ENCODE results near the gene MYOCOS.

MYOCOS gene

DNA sequence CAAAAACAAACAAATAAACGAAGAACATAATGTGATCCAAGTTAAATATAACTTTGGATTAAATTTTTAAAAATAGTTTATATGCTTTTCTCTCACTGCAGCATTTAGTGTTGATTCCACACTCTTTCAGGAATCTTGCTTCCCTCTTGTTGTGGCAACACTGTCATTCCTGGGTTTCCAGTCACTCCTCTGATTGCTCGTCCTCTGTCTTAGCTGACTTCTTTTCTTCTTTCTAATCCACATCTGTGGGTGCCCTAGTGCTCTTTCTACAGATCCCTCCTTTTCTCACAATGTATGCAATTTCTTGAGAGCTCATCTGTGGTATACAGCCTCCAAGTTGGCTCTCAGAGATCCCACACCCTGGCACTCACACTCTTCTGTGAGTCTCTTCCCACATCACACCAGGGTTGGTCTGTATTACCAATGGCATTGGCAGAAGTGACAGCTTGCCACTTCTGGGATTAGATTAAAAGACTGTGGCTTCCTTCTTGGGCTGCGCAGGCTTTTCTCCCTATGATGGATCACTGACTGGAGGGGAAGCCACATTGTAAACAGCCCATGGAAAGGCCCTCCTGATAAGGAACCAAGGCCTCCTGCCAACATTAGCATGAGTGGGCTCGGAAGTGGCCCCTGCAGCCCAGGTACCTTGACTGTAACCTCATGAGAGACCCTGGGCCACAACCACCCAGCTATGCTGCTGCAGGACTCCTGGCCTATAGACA lies 42.0 kb downstream of the MYOCOS start:
- DNase-seq = no peak

DNA sequence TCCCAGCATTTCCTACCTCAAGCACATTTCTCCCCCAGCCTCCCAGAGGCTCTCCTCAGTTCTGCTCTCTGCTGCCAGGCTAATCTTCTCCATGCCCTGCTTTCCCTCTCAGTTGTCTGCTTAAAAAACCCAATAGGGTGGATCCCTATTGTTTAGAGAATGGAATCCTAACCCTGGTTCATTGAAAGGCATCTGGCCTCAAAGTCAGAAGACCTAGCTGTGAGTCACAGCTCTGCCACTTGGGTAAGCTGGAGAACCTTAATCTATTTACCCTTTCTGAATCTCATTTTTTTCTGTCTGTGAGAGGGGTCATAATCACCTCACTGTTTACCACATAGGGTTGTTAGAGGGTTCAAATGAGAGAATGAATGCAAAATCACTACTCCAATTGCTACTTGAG lies 42.9 kb downstream of the MYOCOS start:
- DNase-seq = no peak

DNA sequence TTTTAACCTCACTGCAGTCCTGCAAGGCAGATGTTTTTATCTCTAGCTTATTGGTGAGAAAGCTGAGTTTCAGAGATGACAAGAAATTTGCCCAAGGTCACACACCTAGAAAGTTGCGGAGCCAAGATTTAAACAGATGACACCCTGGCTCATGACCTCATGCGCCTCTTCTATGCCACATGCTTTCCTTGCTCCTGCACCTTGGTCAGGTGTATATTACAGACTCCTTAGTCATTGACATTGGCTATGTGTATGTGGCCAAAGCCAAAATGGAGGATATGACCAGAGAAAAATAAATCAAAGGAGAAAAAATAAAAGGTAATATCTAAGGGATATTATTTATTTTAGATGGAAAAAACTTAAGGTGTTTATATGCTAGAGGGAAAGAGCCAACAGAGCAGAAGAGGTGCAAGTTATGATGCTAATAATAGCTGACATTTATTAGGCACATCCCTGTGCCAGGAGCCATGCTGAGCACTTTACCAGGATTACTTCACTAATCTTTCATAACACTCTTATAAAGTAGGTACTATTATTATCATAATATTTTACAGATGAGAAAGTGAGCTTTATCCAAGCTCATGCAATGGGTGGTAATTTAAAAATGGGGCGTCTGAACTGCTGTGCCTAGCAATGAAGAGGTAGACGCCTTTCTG lies 44.2 kb downstream of the MYOCOS start:
- no peak for DNase-seq

DNA sequence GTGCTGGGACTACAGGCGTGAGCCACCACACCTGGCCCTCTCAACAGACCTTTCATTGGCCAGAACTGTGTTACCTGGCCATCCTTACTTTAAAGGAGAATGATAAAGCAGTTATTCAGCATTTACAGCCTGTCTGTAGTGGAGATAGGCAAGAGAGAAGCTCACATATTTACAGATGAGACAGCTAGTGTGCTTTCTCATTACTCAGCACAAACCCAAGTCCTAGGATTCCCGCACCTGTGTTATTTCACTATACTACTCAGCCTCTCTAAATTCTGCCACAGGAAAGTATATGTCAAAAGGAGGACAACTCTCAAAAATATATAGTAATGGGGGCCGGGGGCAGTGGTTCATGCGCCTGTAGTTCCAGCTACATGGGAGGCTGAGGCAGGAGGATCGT lies 46.3 kb downstream of the MYOCOS start:
- DNase-seq = no peak

DNA sequence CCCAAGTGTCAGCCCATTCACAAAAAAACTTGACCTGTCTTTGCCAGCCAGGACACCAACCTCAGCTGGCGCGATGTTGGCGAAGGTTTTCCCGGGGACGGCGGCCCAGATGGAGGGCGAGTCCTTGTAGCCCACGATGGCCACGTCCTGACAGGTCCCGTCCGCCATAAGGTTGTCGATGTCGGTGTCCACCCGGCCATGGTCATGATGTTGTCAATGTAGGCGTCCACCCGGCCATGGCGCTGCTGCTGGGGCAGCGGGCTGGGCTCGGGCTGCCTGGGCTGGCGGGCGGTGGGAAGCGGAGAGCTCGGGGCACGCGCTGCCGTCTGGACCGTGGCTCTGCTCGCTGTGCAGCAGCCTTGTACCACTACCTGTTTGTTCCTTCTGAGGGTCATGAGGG lies 48.7 kb downstream of the MYOCOS start:
- DNase-seq = no peak

DNA sequence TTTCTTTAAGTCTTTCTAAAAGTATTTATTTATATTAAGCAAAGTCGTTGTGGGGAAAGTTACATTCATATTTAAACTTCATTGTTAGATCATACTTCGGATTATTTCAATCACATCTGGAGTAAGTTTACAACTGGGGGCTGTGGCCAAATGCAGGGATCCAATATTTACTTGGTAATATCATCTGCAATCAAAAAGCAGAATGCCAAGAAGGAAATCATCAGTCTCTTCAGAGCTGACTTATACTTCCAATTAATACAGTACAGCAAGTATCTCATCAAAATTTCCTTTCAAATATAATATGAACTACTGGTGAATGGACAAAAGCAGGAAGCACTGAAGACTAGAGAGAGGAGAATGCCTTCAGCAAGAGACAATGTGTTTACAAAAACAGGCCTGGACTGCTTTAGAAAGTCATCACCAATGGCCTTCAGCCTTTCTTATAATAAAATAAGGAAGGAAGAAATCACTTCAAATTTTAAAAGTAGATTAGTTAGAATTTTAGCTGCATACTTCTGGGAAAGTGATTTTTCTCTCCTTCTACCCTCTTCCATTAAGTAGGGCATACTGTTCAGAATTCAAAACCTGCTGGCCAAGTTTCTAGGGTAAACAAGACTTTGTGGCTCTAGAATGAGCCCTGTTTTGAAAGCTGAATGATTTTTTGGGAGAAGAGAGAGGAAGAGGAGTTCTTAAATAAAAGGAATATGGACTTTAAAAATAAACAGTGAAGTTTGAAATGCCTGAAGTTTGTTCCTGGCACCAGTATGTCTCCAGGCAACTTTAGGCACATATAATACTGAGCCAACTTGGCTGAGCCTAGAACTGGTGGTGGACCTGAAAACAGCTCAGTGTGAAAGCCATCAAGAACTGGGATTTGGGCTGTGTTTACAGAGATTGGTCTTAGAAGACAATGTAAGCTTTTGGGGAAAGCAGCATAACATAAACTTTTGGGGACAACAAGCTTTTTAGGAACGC lies 52.7 kb downstream of the MYOCOS start:
- DNase-seq = peak in 1 of 2 experiments; percentile 11

Measured in NCI-H446 (cell line).